Measurements from ENCODE around the gene CRB2.

CRB2 gene

DNA sequence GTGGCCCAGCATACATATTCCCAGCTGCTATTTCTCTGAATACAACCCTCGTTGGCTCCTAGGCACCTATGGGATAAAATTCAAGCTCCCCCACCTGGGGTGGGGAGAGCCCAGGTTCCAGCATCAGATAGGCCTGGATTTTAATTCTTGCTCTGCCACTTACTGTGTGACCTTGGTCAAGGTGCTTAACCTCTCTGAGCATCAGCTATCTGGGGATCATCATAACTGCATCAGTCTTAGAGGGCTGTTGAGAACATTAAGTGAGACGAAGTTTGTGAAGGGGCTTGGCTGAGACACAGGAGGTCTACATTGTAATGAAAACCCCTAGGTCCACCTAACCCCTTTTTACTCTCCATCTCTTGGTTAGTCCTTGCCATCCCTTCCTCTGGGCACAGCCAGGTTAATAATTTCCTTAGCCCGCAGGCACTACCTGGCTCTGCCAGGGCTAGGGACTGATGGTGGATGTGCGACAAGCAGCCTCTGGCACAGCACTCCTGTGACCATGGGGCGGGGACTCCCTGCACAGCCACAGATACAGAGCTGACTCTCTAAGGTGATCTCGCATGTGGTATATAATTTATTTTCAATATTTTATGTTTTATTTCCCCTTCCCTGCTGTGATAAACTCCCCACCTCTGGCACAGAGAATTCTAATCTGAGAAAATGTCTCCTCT lies 68.7 kb downstream of the CRB2 start:
- no peak for DNase-seq

DNA sequence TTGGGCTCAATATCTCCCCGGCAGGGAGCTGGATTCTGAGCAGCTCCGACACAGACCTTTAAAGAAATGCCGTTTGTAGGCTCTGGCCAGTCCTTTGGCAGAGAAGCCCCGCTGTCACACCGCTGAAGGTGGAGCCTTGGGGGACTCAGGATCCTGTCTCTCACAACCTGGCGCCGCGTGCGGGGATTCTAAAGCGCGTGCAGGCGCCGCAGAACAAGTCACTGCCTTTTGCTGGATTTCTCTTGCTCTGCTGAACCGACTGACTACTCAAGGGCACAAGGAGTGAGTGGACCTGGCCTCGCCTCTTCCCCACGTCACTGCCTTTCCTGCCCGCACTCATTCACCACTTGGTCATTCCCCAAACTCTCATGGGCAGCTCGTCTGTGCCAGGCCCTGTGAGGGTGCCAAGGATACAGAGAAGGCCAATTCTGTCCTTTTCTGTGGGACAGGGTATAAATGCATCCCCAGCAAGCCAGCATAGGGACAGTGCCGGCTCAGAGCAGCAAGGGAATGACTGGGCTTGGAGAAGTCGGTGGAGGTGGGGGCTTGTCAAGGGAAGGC lies 69.3 kb downstream of the CRB2 start:
- no peak for DNase-seq

DNA sequence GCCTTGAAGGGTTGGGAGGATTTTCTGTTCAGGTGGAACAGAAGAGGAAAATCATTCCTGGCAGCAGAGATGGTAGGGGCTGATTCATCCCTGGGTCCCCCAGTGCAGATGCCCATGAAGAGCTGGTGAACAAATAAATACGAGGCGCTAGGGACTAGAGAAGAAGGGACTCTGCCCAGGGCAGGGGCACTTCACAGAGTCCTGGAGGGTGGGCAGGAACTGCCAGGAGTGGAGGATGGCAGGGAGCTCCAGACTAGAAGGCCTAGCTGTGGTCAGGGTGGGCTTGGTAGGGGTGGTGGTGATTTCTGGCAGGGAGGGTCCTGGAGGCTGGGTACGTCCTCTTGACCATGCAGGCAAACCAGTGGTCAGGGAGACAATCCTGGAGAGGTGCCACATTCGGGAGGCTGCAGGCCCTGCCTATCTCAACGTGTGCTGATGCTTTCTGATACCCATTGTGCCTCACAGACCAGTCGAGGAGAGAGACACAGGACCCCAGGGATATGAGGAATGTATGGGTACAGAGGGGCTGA lies 69.9 kb downstream of the CRB2 start:
- DNase-seq = no peak

DNA sequence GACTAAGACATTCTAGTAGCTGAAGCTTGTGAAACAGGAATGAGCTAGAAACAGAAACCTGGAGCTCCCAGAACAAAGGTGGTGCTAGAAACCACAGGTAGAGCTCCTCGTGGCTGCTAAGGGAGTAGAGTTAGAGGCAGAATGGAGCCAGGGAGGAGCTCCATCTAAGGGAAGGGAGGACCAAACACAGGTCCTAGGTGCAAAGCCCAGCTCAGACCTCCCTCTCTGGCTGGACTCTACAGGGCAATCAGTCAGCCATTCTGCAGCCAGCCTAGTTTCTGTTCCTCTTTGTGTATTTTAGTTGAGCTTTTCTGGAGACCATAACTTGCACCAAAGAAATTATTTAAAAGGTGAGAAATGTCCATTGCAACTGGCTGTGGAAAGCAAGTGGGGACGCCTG lies 70.4 kb downstream of the CRB2 start:
- no peak for DNase-seq

Data from NCI-H1694 treated with DMSO at 0.1 percent for 48 hours (cell line).